Endodermal cell (in vitro differentiated cells): ENCODE results near the gene PDE8A. TPM values are rescaled to one million over a fixed set of nuclear protein-coding genes. Genes with fewer than 3 reads are reported as not detected.

Experiments
- DNase-seq: peaks from one replicate; pipeline ENCODE4 v3.0.0-alpha.2; 2017
- H3K27ac ChIP-seq: 2 replicates; pipeline ENCODE4 v1.5.1; 2013; ENCODE audit warnings: mild to moderate bottlenecking, low read depth, low read length, moderate library complexity
- H3K27me3 ChIP-seq: 2 replicates; pipeline ENCODE4 v1.6.1; 2013; ENCODE audit warnings: mild to moderate bottlenecking, low read length, moderate library complexity; ENCODE audit not compliant: insufficient read depth, control insufficient read depth, poor library complexity, severe bottlenecking
- H3K36me3 ChIP-seq: 2 replicates; pipeline ENCODE4 v1.7.0; 2013; ENCODE audit warnings: mild to moderate bottlenecking, low read length, moderate library complexity; ENCODE audit not compliant: control insufficient read depth, insufficient read depth
- H3K4me1 ChIP-seq: one replicate; pipeline ENCODE4 v1.7.0; 2013; ENCODE audit warnings: low read length; ENCODE audit not compliant: control insufficient read depth, insufficient read depth
- H3K4me3 ChIP-seq: 2 replicates; pipeline ENCODE4 v1.5.1; 2013; ENCODE audit warnings: mild to moderate bottlenecking, low read length, moderate library complexity
- H3K9ac ChIP-seq: 2 replicates; pipeline ENCODE4 v1.6.1; 2013; ENCODE audit warnings: mild to moderate bottlenecking, low read length, moderate library complexity; ENCODE audit not compliant: poor library complexity, severe bottlenecking; ENCODE audit errors: extremely low read depth
- H3K9me3 ChIP-seq: 2 replicates; pipeline ENCODE4 v1.6.1; 2013; ENCODE audit warnings: mild to moderate bottlenecking, low read length, moderate library complexity; ENCODE audit not compliant: control insufficient read depth
- H3K27ac Mint-ChIP-seq: 2 replicates; pipeline ENCODE4 v1.8.0; 2020; ENCODE audit warnings: mixed read lengths
- H3K27me3 Mint-ChIP-seq: 2 replicates; pipeline ENCODE4 v1.8.0; 2021; ENCODE audit warnings: mild to moderate bottlenecking, mixed read lengths; ENCODE audit not compliant: insufficient read depth
- H3K36me3 Mint-ChIP-seq: 2 replicates; pipeline ENCODE4 v1.8.0; 2020; ENCODE audit warnings: low read depth, mixed read lengths
- H3K4me1 Mint-ChIP-seq: 2 replicates; pipeline ENCODE4 v1.8.0; 2020; ENCODE audit warnings: mixed read lengths
- H3K4me3 Mint-ChIP-seq: 2 replicates; pipeline ENCODE4 v1.8.0; 2020; ENCODE audit warnings: mild to moderate bottlenecking, moderate library complexity, mixed read lengths
- H3K9me3 Mint-ChIP-seq: 2 replicates; pipeline ENCODE4 v1.8.0; 2020; ENCODE audit warnings: mild to moderate bottlenecking, mixed read lengths
- WGBS, 2 experiments: methylation state at CpG; one replicate each; pipeline versions ENCODE4 v1.1.5 to v1.1.7; 2013; ENCODE audit warnings: missing lambda C conversion rate in 2 of 2, mixed read lengths in 1 of 2; ENCODE audit not compliant: insufficient coverage in 1 of 2, insufficient read length in 1 of 2; 5-methylcytosine and 5-hydroxymethylcytosine counted together
- total RNA-seq, 2 donors: library from RNA; stranded (reverse); fragmentation: NEBNext Ultra II Directional in 1 of 2; extraction: Animal tissue kit (Norgen Biotek cat#: 25700) in 1 of 2; gene quantifications; 2 replicates in 1 of 2; 3 replicates in 1 of 2; pipeline ENCODE4 v1.2.1, GENCODE V29; 2021
- TF ChIP-seq, protein P1 (sequence below): fragments of 200-600 bp; sonication (generic); conservative IDR thresholded peaks from 2 replicates; pipeline ENCODE4 v1.5.0; 2021; ENCODE audit warnings: antibody characterized with exemption, mild to moderate bottlenecking

The PDE8A gene
- total RNA-seq, 2 donors from 2014 or later = 14.8 to 15.2 TPM

DNA sequence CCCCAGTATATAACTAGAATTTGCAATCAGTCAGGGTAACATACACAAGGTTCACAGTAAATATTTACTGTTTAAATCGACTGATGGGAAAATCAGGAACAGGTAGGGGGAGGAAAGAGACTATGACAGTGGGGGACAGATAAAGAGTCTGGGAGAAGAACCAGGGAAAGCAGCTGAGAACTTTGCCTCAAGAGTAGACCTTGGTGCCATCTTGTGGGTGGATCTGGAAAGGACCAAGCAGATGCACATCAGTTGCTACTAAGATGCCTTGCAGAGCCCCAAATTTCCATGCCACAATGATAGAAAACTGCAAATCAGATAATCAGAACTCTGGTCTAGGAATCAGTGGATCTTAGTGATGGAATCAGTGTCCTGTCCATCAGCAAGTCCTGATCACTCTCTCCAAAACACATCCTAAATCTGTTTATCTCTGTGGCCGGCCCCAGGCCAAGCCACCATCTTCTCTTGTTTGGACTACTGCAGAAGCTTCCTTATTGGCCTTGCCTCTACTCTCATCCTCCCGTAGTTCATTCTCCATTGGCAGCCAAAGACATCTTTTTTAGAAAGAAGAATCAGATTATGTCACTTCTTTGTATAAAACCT lies 62.7 kb downstream of the PDE8A start:
- Histone ChIP-seq H3K4me3 (no peak overlapping the region), H3K36me3 (no peaks in the 10 kb centered on the region), H3K27me3 (no peaks in the 10 kb centered on the region), H3K27ac (no peak overlapping the region), H3K4me1 (peaks cover 8% of the 10 kb centered on the region), H3K9ac (no peak overlapping the region), H3K9me3 (no peaks in the 10 kb centered on the region)
- Mint-ChIP-seq H3K36me3 (no peaks in the 10 kb centered on the region), H3K9me3 (no peaks in the 10 kb centered on the region), H3K27ac (no peak overlapping the region), H3K4me3 (no peak overlapping the region), H3K27me3 (no peaks in the 10 kb centered on the region), H3K4me1 (peaks cover 17% of the 10 kb centered on the region)
- peak; percentile 83 for DNase-seq
- WGBS, 2 experiments = 60 to 64% methylated on average over 3 of the region's 3 CpGs
- TF ChIP-seq, protein P1, sequence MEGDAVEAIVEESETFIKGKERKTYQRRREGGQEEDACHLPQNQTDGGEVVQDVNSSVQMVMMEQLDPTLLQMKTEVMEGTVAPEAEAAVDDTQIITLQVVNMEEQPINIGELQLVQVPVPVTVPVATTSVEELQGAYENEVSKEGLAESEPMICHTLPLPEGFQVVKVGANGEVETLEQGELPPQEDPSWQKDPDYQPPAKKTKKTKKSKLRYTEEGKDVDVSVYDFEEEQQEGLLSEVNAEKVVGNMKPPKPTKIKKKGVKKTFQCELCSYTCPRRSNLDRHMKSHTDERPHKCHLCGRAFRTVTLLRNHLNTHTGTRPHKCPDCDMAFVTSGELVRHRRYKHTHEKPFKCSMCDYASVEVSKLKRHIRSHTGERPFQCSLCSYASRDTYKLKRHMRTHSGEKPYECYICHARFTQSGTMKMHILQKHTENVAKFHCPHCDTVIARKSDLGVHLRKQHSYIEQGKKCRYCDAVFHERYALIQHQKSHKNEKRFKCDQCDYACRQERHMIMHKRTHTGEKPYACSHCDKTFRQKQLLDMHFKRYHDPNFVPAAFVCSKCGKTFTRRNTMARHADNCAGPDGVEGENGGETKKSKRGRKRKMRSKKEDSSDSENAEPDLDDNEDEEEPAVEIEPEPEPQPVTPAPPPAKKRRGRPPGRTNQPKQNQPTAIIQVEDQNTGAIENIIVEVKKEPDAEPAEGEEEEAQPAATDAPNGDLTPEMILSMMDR = peak; percentile 83

DNA sequence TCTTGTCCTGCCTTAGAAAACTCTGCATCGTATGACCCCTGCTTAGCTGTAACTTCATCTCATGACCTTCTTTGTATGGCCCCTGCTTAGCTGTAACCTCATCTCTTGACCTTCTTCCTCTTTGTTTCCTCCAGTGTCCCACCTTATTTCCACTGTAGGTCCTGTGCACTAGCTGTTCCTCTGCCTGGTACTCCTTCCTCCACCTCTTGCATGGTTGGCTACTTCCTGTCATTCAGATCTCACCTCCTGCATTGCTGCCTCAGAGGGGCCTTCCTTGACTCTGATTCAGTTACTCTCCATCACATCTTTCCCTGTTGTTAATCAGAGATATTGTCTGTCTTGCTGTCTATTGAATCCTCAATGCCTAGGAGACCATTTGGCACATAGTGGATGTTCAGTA lies 63.2 kb downstream of the PDE8A start:
- Histone ChIP-seq H3K9ac (no peak overlapping the region), H3K27me3 (no peaks in the 10 kb centered on the region), H3K36me3 (no peaks in the 10 kb centered on the region), H3K4me3 (no peak overlapping the region), H3K4me1 (peaks cover 8% of the 10 kb centered on the region), H3K9me3 (no peaks in the 10 kb centered on the region), H3K27ac (no peak overlapping the region)
- 38 to 64% methylated on average over 1 of the region's 1 CpG for WGBS, 2 experiments
- Mint-ChIP-seq H3K36me3 (no peaks in the 10 kb centered on the region), H3K4me3 (no peak overlapping the region), H3K4me1 (peaks cover 17% of the 10 kb centered on the region), H3K27ac (no peak overlapping the region), H3K27me3 (no peaks in the 10 kb centered on the region), H3K9me3 (no peaks in the 10 kb centered on the region)
- TF ChIP-seq, protein P1 = no peak
- DNase-seq = no peak

DNA sequence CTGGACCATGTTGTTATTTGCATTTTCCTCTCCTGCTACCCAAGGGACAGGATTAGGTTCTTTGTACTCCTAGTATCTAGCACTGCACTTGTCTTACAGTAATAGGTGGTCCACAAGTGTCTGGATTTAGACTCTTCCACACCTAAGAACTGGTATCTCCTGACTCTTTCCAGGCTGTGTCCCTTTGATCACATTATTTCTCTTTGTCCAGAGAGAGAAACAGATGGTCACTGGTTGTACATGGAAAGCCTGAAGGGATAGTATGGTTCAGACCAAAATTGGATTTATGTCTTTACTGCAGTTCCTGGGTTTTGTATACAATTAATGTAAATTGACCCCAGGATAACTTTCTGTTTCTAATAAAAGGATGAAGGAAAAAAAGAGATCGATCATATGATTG lies 64.0 kb downstream of the PDE8A start:
- Histone ChIP-seq H3K9ac (no peak overlapping the region), H3K27me3 (no peaks in the 10 kb centered on the region), H3K4me3 (no peak overlapping the region), H3K9me3 (no peaks in the 10 kb centered on the region), H3K36me3 (no peaks in the 10 kb centered on the region), H3K27ac (no peak overlapping the region), H3K4me1 (peaks cover 8% of the 10 kb centered on the region)
- H3K4me3 Mint-ChIP-seq = no peak overlapping the region
- DNase-seq = no peak
- TF ChIP-seq, protein P1 = no peak
- whole genome bisulfite sequencing, 2 experiments = 80% methylated on average over 1 of the region's 1 CpG; no CpG with 5 or more reads in 1 of the 2 experiments
- H3K9me3 Mint-ChIP-seq = no peaks in the 10 kb centered on the region
- H3K27ac Mint-ChIP-seq = no peak overlapping the region
- no peaks in the 10 kb centered on the region for H3K36me3 Mint-ChIP-seq
- peaks cover 17% of the 10 kb centered on the region for H3K4me1 Mint-ChIP-seq
- H3K27me3 Mint-ChIP-seq = no peaks in the 10 kb centered on the region
